ENCODE measurements around the gene RIMBP2. TPM values are rescaled to one million over a fixed set of nuclear protein-coding genes. Genes with fewer than 3 reads are reported as not detected.

Gene RIMBP2
- total RNA-seq, 1 donor from 2014 or later = not detected

DNA sequence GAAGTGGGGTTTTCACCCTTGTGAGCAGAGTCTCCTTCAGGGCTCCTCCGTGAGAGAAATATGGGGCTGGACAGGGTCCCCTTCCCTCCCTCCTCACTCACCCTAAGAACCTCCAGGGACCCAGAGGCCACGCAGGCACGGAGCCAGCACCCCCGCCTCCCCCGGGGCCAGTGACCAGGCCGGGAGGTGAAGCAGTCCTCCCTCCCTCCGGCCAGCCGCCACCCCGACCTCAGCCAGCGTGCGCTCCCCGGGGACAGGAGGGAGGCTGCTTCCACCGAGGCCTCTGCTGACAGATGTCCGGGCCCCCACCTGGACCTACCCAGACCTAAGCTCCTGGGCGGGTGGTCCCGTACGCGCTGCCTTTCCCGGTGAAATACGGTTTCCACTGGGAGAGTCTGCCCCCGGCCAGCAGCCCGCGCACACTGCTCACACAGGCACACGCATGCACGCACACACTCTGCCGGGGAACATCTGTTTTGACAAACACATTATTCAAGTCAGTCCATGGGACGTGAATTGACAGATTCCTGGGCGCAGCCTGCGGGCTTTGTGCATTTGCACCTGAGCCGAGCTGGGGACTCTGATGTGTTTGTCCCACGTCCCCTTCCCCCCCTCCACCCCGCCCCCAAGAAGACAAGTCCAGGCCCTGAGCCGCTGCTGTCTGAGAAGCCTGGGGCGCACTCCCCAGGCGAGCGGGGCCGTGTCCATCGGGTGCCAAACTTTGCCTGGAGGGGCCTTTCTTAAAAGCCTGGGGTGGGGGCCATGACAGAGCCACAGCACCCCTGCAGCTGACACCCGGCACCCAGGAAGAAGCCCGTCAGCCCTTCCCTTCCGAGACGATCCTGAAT is 725 bp downstream of the RIMBP2 start:
- no peak for DNase-seq
- TF ChIP-seq CTCF (IDR thresholded peaks at IDR 0.05; ENCODE audit: borderline replicate concordance) = no peak
- Histone ChIP-seq H3K4me1 (peaks cover 24% of the 10 kb centered on the region), H3K36me3 (no peaks in the 10 kb centered on the region), H3K4me3 (peak overlapping the region; percentile 54), H3K27ac (replicated peaks) (no peak overlapping the region), H3K9me3 (replicated peaks) (peaks cover 6% of the 10 kb centered on the region), H3K27me3 (ENCODE audit: low read depth) (peaks cover 99% of the 10 kb centered on the region)
- intact Hi-C loops (cut with micrococcal nuclease) = no loop called here

DNA sequence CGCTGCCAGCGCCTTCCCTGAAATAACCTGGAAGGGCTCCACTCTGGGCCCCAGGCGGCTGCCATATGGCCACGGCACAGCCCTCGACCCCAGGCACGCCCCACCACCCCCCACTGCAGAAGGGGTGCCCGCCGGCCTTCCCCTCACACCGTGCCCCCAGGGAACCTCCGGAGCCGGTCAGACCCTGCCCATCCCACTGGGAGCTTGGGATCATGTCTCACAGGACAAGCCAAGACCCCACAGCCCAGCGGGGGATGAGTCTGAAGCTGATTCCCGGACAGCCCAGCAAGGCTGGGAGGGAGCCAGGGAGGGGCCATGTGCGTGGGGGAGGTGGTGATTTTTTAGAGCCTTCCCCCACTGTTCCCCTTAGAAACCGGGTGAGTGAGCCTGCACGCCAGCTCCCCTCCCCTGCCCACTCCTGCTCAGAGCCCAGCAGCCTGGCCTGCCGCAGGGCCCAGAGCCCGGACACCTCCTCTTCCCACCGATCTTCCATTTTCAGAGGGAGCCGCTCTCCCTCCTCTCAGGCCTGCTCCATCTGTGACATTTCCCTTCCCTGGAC is 1.4 kb downstream of the RIMBP2 start:
- Histone ChIP-seq H3K4me1 (peaks cover 24% of the 10 kb centered on the region), H3K27ac (replicated peaks) (no peak overlapping the region), H3K27me3 (ENCODE audit: low read depth) (peaks cover 99% of the 10 kb centered on the region), H3K9me3 (replicated peaks) (peaks cover 6% of the 10 kb centered on the region), H3K4me3 (peak overlapping the region; percentile 54), H3K36me3 (no peaks in the 10 kb centered on the region)
- no peak for DNase-seq
- TF ChIP-seq CTCF (IDR thresholded peaks at IDR 0.05; ENCODE audit: borderline replicate concordance) = no peak
- intact Hi-C loops (cut with micrococcal nuclease) = no loop called here

DNA sequence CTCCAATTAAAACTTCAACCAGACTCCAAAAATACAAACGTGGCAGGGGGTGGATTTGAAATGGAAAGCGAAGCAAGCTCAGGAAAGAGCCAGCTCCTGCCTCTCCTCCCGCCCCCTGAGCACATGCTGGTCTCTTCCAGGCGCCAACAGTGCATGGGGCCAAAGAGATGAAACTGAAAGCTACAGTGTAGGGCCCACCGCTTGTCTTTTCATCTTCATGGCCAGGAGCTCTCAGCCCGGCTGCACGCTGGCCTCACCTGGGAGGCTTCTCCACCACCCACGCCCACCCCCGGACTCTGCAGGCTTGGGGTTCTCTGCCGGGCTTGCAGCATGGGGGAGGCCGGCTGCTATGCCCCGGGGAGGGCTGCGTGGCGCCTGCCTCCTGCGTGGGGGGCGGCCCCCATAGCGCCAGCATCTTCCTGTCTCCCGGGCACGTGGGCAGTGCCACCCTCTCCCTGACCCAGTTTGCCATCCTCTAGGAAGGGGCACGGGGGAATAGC is 2.0 kb downstream of the RIMBP2 start:
- H3K4me1 ChIP-seq = peaks cover 24% of the 10 kb centered on the region
- H3K27me3 ChIP-seq (ENCODE audit: low read depth) = peaks cover 99% of the 10 kb centered on the region
- intact Hi-C loops (cut with micrococcal nuclease) = no loop called here
- TF ChIP-seq CTCF (IDR thresholded peaks at IDR 0.05; ENCODE audit: borderline replicate concordance) = no peak
- peaks cover 6% of the 10 kb centered on the region for H3K9me3 ChIP-seq (replicated peaks)
- DNase-seq = no peak
- H3K36me3 ChIP-seq = no peaks in the 10 kb centered on the region
- H3K4me3 ChIP-seq = peak overlapping the region; percentile 54
- H3K27ac ChIP-seq (replicated peaks) = no peak overlapping the region

DNA sequence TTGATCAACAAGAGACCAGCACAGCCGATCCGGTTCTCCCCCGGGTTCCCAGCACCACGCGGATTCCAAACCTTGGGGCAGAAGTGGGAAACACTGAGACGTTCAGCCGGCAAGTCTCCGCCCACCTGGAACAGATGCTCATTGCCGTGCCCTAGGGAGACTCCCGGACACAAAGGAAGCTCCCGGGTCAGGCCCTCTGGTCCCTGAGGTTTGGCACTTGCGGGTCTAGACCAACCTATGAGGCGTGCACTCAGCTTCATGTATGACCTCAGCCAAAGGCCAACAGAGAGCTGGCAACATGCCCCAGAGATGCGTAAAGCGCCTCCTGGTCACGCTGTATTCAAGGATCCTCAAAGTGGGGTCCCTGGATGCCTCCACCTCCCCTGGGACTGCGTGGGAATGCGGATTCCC is 2.5 kb downstream of the RIMBP2 start:
- Histone ChIP-seq H3K4me3 (peak overlapping the region; percentile 54), H3K36me3 (no peaks in the 10 kb centered on the region), H3K27ac (replicated peaks) (no peak overlapping the region), H3K27me3 (ENCODE audit: low read depth) (peaks cover 99% of the 10 kb centered on the region), H3K4me1 (peaks cover 24% of the 10 kb centered on the region), H3K9me3 (replicated peaks) (peaks cover 6% of the 10 kb centered on the region)
- no peak for TF ChIP-seq CTCF (IDR thresholded peaks at IDR 0.05; ENCODE audit: borderline replicate concordance)
- DNase-seq = no peak
- intact Hi-C loops (cut with micrococcal nuclease) = no loop called here

- H3K36me3 ChIP-seq = no peaks in the 10 kb centered on the region
- H3K4me1 ChIP-seq = peaks cover 24% of the 10 kb centered on the region
- no peak overlapping the region for H3K27ac ChIP-seq (replicated peaks)
- H3K27me3 ChIP-seq (ENCODE audit: low read depth) = peaks cover 99% of the 10 kb centered on the region
- no peak overlapping the region for H3K4me3 ChIP-seq
- intact Hi-C loops (cut with micrococcal nuclease) = no loop called here
- H3K9me3 ChIP-seq (replicated peaks) = peaks cover 1% of the 10 kb centered on the region
- DNase-seq = no peak
- no peak for TF ChIP-seq CTCF (IDR thresholded peaks at IDR 0.05; ENCODE audit: borderline replicate concordance)
These were observed 3.6 kb downstream of the RIMBP2 start for GRCh38 chr12:130712346-130713065.

All from left ventricle myocardium inferior (tissue), 1 donor.